Effector memory CD8-positive, alpha-beta T cell (primary cell): ENCODE measurements around the gene UPF3A.
"Not testable (repeated sequence)": the region's sequence is repeated elsewhere in the genome, so short reads cannot be mapped to it uniquely, and the experiment has no call there.

ENCODE experiments used
- ATAC-seq: fragments of 150-1000 bp; cut with Tn5 transposase; replicated peaks from 2 replicates; pipeline ENCODE4 v1.10.0; 2021; ENCODE audit warnings: mild to moderate bottlenecking, moderate library complexity
- DNase-seq, 3 experiments: peaks; one replicate each; pipeline ENCODE4 v3.0.0; 2021
- H3K27ac Mint-ChIP-seq, 2 donors: one replicate each; pipeline ENCODE4 v1.8.0; 2022; ENCODE audit warnings: mild to moderate bottlenecking in 2 of 2, mixed read lengths in 2 of 2, moderate library complexity in 2 of 2
- H3K27me3 Mint-ChIP-seq, 2 donors: one replicate each; pipeline ENCODE4 v1.8.0; 2022; ENCODE audit warnings: mixed read lengths in 2 of 2
- H3K36me3 Mint-ChIP-seq: one replicate; pipeline ENCODE4 v1.8.0; 2022; ENCODE audit warnings: mild to moderate bottlenecking, moderate library complexity, mixed read lengths; ENCODE audit not compliant: insufficient read depth
- H3K4me1 Mint-ChIP-seq, 2 donors: one replicate each; pipeline ENCODE4 v1.8.0; 2022; ENCODE audit warnings: low read depth in 2 of 2, mixed read lengths in 2 of 2
- H3K4me3 Mint-ChIP-seq, 2 donors: one replicate each; pipeline ENCODE4 v1.8.0; 2022; ENCODE audit warnings: mild to moderate bottlenecking in 2 of 2, mixed read lengths in 2 of 2, moderate library complexity in 2 of 2
- H3K9me3 Mint-ChIP-seq, 2 donors: one replicate each; pipeline ENCODE4 v1.8.0; 2022; ENCODE audit warnings: mixed read lengths in 2 of 2

UPF3A gene

DNA sequence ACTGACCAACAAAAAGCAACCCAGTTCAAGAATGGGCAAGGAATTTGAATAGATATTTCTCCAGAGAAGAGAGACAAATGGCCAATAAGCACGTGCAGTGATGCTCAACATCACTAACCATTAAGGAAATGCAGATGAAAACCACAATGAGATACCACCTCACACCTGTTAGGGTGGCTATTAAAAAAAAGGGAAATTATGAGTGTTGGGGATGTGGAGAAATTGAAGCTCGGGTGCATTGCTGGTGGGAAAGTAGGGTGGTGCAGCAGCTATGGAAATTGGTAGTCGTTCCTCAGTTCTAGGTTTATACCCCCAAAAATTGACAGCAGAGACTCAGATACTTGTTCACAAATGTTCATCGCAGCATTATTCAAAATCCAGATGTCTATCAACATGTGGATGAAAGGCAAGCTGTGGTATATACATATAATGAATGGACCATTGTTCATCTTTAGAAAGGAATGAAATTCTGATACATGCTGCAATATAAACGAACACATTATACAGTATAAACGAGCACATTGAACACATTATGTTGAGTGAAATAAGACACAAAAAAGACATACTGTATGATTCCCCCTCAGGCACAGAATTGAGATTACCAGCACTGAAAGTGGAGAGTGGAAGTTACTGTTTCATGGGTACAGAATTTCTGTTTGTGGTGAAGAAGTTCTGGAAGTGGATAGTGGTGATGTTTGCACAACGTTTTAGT, 33.8 kb downstream of the UPF3A start:
- ATAC-seq, result peak; percentile 40
- H3K27me3 Mint-ChIP-seq, result no peaks in the 10 kb centered on the region
- H3K36me3 Mint-ChIP-seq, result peaks cover 4% of the 10 kb centered on the region
- no peaks in the 10 kb centered on the region for H3K9me3 Mint-ChIP-seq
- H3K4me3 Mint-ChIP-seq, result peak overlapping the region; percentile 82 to 96
- peak overlapping the region; percentile 49 to 74 for H3K27ac Mint-ChIP-seq
- DNase-seq, result peak in 2 of 3 experiments; percentile 3 to 4
- H3K4me1 Mint-ChIP-seq, result peaks cover 38 to 43% of the 10 kb centered on the region in 2 donors

DNA sequence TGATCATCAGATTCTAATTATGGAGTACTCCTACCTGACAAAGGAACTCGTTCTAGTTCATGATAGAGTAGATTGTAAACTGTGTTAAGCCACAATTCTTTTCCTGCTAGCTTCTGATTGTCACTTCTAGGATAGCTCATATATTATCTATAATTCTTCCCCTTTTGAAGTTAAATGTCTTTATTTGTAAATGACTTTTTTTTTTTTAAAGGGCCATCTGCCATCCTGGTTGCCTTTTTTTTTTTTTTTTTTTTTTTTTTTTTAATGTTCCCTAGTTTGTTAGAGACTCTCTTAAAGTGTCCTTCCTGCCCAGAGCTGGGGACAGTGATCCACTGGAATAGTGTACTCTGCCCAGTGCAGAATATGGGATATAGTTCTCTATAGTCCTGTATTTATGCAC, 37.2 kb downstream of the UPF3A start:
- H3K36me3 Mint-ChIP-seq, result peaks cover 29% of the 10 kb centered on the region
- H3K9me3 Mint-ChIP-seq, result no peaks in the 10 kb centered on the region
- H3K4me3 Mint-ChIP-seq, result no peak overlapping the region
- no peak for ATAC-seq
- peak overlapping the region; percentile 47 to 75 for H3K27ac Mint-ChIP-seq
- peaks cover 33 to 41% of the 10 kb centered on the region in 2 donors for H3K4me1 Mint-ChIP-seq
- H3K27me3 Mint-ChIP-seq, result no peaks in the 10 kb centered on the region
- no peak for DNase-seq

DNA sequence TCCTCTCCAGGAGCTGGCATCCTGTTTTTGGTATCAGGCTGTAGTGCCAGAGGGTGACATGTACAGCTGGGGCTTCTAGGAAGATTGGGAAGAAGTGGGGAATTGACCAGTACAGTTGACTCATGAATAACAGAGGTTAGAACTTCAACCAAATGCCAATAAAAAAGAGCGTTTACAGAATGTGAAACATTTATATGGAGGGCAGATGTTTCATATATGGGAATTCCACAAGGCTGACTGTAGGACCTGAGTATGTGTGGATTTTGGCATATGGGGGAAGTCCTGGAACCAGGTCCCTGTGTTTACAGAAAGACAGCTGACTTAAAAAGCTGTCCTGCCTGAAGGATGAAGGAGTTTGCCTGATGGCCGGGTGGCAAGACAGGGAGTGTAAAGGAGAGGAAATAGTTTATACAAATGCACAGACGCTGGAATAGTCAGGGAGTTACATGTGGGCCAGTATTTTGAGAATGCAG, 38.1 kb downstream of the UPF3A start:
- H3K27ac Mint-ChIP-seq, result peak overlapping the region; percentile 47 to 75
- H3K27me3 Mint-ChIP-seq, result no peaks in the 10 kb centered on the region
- ATAC-seq (no peak), DNase-seq (no peak)
- H3K4me3 Mint-ChIP-seq, result no peak overlapping the region
- H3K36me3 Mint-ChIP-seq, result peaks cover 32% of the 10 kb centered on the region
- H3K4me1 Mint-ChIP-seq, result peaks cover 32 to 40% of the 10 kb centered on the region in 2 donors
- no peaks in the 10 kb centered on the region for H3K9me3 Mint-ChIP-seq

DNA sequence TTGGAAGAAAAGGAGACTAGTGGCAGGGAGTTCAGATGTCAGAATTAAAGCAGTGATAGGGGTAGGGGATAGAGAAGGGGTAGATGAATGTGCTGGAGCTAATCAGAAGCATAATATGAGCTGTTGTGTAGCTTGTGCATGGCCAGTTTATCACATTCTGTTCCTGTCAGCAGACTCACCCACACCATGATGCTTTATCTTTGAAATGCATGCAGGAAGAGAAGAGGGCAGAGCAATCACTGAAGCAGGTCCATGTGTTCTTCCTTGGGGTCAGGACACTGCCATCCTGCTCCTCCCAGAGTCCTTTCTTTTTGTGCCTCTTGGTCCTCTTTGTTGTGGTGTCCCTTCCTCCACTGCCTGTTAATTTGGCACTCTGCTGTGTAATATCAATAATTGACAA, 38.7 kb downstream of the UPF3A start:
- Mint-ChIP-seq H3K4me1 (peaks cover 28 to 36% of the 10 kb centered on the region in 2 donors), H3K9me3 (no peaks in the 10 kb centered on the region), H3K27me3 (no peaks in the 10 kb centered on the region), H3K4me3 (no peak overlapping the region), H3K27ac (peak overlapping the region; percentile 47 to 75), H3K36me3 (peaks cover 38% of the 10 kb centered on the region)
- DNase-seq (no peak), ATAC-seq (no peak)

DNA sequence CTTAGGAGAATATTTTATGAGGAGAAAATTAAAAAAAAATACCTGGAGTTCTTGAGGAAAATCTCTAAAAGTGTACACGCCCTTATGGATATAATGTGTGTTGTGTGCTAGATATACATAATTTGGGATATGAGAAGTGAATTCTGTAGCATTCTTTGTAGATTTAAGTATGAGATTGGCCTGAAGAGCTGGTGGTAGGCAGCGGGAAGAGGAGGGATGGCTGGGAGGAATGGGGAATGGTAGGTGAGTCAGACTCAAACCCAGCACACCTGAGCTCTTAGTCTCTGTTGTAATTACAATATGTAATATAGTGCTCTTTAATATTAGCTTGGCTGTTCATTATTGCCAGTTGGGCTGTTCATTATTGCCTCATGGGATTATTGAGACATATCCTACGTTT, 39.9 kb downstream of the UPF3A start:
- Mint-ChIP-seq H3K27ac (peak overlapping the region in 1 of 2 donors; percentile 75), H3K4me1 (peaks cover 30 to 37% of the 10 kb centered on the region in 2 donors), H3K27me3 (no peaks in the 10 kb centered on the region)

DNA sequence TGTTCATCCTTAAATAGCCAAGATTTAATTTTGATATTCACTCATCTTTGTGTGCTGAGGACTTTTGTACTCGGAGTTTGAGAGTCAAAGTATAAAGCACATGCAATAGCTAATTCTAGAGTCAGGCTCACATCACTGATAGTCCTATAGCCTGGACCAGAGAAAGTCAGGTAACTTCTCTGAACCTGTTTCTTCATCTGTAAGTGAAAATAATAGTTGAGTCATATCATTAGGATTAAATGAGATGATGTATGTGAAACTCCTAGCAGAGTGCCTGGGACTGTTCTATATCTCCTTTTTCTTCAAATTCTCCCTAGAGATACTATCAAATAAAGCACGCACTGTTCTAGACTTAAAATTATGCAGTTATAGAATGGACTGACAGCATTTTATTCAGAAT, 41.9 kb downstream of the UPF3A start:
- Mint-ChIP-seq H3K27me3 (no peaks in the 10 kb centered on the region), H3K4me1 (peaks cover 30 to 42% of the 10 kb centered on the region in 2 donors), H3K27ac (no peak overlapping the region), H3K36me3 (peaks cover 47% of the 10 kb centered on the region), H3K4me3 (no peak overlapping the region), H3K9me3 (no peaks in the 10 kb centered on the region)
- DNase-seq (no peak), ATAC-seq (no peak)

More for the DNA sequence above, 39.9 kb downstream of the UPF3A start:
- Mint-ChIP-seq H3K4me3 (no peak overlapping the region), H3K36me3 (peaks cover 47% of the 10 kb centered on the region), H3K9me3 (no peaks in the 10 kb centered on the region)
- ATAC-seq (no peak), DNase-seq (no peak)

DNA sequence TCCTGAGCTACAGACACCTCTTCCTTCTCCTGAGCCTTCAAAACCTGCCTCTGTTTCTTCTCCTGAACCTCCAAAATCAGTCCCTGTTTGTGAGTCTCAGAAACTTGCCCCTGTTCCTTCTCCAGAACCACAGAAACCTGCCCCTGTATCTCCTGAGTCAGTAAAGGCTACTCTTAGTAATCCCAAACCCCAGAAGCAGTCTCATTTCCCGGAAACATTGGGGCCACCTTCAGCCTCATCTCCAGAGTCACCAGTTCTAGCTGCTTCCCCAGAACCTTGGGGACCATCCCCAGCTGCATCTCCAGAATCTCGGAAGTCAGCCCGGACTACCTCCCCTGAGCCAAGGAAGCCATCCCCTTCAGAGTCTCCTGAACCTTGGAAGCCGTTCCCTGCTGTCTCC, 42.9 kb downstream of the UPF3A start:
- H3K4me1 Mint-ChIP-seq, result peaks cover 24 to 34% of the 10 kb centered on the region in 2 donors
- H3K27ac Mint-ChIP-seq, result no peak overlapping the region
- H3K36me3 Mint-ChIP-seq, result peaks cover 47% of the 10 kb centered on the region
- no peaks in the 10 kb centered on the region for H3K9me3 Mint-ChIP-seq
- DNase-seq, result no peak
- H3K27me3 Mint-ChIP-seq, result no peaks in the 10 kb centered on the region
- ATAC-seq, result no peak
- H3K4me3 Mint-ChIP-seq, result no peak overlapping the region

DNA sequence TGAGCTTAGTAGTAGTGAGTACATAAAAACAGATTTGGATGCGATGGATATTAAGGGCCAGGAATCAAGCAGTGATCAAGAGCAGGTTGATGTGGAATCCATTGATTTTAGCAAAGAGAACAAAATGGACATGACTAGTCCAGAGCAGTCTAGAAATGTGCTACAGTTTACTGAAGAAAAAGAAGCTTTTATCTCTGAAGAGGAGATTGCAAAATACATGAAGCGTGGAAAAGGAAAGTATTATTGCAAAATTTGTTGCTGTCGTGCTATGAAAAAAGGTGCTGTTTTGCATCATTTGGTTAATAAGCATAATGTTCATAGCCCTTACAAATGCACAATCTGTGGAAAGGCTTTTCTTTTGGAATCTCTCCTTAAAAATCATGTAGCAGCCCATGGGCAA, 44.3 kb downstream of the UPF3A start:
- ATAC-seq, result no peak
- DNase-seq, result no peak
- H3K9me3 Mint-ChIP-seq, result no peaks in the 10 kb centered on the region
- peak overlapping the region in 1 of 2 donors; percentile 27 for H3K27ac Mint-ChIP-seq
- no peak overlapping the region for H3K4me3 Mint-ChIP-seq
- no peaks in the 10 kb centered on the region for H3K27me3 Mint-ChIP-seq
- peaks cover 50% of the 10 kb centered on the region for H3K36me3 Mint-ChIP-seq
- peaks cover 13 to 21% of the 10 kb centered on the region in 2 donors for H3K4me1 Mint-ChIP-seq

DNA sequence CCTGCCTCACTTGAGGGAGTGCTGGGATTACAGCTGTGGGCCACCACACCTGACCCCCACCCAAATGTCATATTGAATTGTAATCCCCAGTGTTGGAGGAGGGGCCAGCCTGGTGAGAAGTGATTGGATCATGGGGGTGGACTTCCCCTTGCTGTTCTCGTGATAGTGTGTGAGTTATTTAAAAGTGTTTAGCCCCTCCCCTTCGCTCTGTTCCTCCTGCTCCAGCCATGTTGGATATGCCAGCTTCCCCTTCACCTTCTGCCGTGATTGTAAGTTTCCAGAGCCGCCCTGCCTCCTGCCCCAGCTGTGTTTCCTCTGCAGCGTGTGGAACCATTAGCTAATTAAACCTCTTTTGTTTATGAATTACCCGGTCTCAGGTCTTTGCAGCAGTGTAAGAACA, 46.6 kb downstream of the UPF3A start:
- Mint-ChIP-seq H3K27me3 (no peaks in the 10 kb centered on the region), H3K4me3 (no peak overlapping the region), H3K9me3 (no peaks in the 10 kb centered on the region), H3K36me3 (peaks cover 27% of the 10 kb centered on the region), H3K27ac (peak overlapping the region in 1 of 2 donors; percentile 38), H3K4me1 (peaks cover 13 to 18% of the 10 kb centered on the region in 2 donors)
- ATAC-seq (no peak), DNase-seq (no peak)

DNA sequence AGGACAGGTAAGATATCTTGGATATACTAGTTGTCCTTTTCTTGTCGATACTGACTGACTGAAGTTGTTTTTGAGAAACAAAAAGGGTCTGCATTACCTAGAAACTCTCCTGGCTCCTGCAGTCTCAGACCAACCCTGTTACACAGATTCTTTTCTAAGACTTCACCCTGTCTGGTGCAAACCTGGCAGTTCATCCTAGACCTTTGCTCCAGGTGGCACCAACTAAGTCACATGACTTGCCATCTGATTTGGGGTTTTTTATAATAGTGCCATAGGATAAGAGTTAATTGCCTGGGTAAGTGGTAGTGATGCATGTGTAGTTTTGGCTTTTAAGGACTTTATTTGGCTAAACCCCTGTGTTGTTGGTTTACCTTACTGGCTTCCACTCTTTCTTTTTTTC, 47.2 kb downstream of the UPF3A start:
- H3K36me3 Mint-ChIP-seq, result peaks cover 24% of the 10 kb centered on the region
- no peak overlapping the region for H3K4me3 Mint-ChIP-seq
- H3K27me3 Mint-ChIP-seq, result no peaks in the 10 kb centered on the region
- DNase-seq (no peak), ATAC-seq (no peak)
- peak overlapping the region in 1 of 2 donors; percentile 38 for H3K27ac Mint-ChIP-seq
- peaks cover 13 to 18% of the 10 kb centered on the region in 2 donors for H3K4me1 Mint-ChIP-seq
- H3K9me3 Mint-ChIP-seq, result no peaks in the 10 kb centered on the region

DNA sequence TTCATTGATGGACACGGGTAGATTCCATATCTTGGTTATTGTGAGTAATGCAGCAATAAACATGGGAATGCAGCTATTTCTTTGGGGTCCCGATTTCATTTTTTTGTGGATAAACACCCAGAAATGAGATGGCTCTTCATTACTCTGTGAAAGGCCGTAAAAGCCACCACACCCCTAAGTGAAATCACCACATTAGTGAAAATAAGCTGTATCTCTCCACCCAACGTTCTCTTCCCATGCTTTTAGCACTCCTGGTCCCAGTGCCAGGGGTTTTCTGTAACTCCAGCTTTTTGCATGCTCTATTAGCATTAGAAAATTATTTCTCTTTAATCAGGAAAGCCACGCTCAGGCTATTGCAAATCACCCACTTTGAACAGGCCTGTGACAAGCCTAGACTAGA, 48.7 kb downstream of the UPF3A start:
- Mint-ChIP-seq H3K4me3 (no peak overlapping the region), H3K36me3 (peaks cover 11% of the 10 kb centered on the region), H3K9me3 (no peaks in the 10 kb centered on the region), H3K27ac (no peak overlapping the region), H3K4me1 (peaks cover 20 to 24% of the 10 kb centered on the region in 2 donors), H3K27me3 (no peaks in the 10 kb centered on the region)
- no peak for ATAC-seq
- DNase-seq, result no peak

DNA sequence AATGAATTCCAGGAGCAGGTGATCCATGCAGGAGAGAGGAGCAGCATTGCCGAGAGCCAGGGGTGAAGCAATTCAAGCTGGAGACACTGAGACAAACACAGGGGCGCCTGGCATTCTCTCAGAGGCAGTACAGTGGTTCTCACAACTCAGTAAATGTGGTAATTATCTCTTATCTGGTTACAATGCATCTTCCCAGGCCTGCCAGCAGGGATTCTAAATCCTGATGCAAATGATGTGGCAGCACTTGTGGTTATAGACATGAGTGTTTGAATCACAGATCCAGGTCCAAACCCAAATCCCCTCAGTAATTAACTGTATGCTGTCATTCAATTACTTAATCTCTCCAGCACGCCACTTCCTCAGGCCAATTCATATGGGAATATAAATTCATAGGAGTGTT, 52.5 kb downstream of the UPF3A start:
- H3K27ac Mint-ChIP-seq, result peak overlapping the region; percentile 78 to 86
- not testable (repeated sequence) for H3K36me3 Mint-ChIP-seq, H3K27me3 Mint-ChIP-seq, ATAC-seq, DNase-seq, H3K9me3 Mint-ChIP-seq
- H3K4me1 Mint-ChIP-seq, result peaks cover 9 to 10% of the 10 kb centered on the region in 2 donors
- peak overlapping the region; percentile 74 to 75 for H3K4me3 Mint-ChIP-seq

DNA sequence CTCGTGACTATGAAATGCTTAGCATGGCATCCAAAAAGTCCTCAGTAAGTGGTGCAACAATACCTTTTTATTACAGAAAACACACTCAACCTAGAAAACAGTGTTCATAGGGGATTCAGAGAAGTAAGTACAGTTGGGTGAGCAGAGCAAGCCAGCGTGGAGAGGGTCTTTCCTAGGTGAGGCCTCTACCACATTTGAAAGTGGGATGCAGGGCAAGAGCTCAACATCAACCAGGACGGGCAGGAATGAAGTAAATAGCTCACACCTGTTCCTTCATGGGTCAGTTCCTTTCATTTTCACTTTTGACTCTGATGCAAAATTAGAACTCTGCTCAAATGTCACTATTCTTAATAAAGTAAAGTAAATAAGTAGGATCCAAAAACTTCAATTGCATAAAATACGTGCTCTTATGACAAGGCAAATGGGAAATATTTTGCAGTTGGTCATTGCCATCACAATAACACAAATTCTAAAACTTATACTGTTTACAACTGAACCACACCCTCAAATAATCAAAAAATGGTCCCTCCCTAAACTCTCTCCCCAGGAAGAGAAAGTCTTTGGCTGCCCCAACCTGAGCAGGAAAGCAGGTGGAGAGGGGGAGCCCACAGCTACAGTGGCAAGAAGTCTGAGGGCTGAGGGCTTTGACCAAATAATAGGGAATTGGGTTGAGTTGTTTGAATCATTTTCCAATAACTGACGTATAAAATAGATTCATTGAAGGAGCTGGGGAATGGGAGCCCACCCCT, 53.1 kb downstream of the UPF3A start:
- Mint-ChIP-seq H3K27me3 (no peaks in the 10 kb centered on the region), H3K4me1 (peaks cover 9 to 11% of the 10 kb centered on the region in 2 donors), H3K4me3 (peak overlapping the region; percentile 74 to 75), H3K9me3 (no peaks in the 10 kb centered on the region), H3K36me3 (peaks cover 6% of the 10 kb centered on the region), H3K27ac (peak overlapping the region; percentile 78 to 86)
- ATAC-seq (no peak), DNase-seq (no peak)

DNA sequence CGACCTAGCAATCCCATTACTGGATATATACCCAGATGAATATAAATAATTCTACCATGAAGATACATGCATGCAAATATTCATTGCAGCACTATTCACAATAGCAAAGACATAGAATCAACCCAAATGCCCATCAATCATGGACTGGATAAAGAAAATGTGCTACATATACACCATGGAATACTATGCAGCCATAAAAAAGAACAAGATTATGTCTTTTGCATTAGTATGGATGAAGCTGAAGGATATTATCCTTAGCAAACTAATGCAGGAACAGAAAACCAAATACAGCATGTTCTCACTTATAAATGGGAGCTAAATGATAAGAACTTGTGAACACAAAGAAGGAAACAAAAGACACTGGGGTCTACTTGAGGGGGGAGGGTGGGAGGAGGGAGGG, 55.1 kb downstream of the UPF3A start:
- H3K27me3 Mint-ChIP-seq, H3K27ac Mint-ChIP-seq, DNase-seq, H3K4me3 Mint-ChIP-seq, H3K9me3 Mint-ChIP-seq, H3K36me3 Mint-ChIP-seq, ATAC-seq: not testable (repeated sequence)
- H3K4me1 Mint-ChIP-seq, result peaks cover 25 to 27% of the 10 kb centered on the region in 2 donors
